Measurements from ENCODE around the gene SUGCT.
"Not testable (repeated sequence)": the region's sequence is repeated elsewhere in the genome, so short reads cannot be mapped to it uniquely, and the experiment has no call there.

SUGCT gene

GRCh38 chr7:40234046-40234445, 99.2 kb downstream of the SUGCT start:
- no peak overlapping the region for H3K9ac ChIP-seq (ENCODE audit: low read length)
- H3K36me3 ChIP-seq (ENCODE audit: control insufficient read depth, low read depth, low read length) = no peaks in the 10 kb centered on the region
- H3K27ac ChIP-seq (ENCODE audit: low read length) = no peak overlapping the region
- no peaks in the 10 kb centered on the region for H3K9me3 ChIP-seq (ENCODE audit: control insufficient read depth, low read depth, low read length)
- no peak overlapping the region for H3K4me3 ChIP-seq (ENCODE audit: low read length)
- H3K4me1 ChIP-seq (ENCODE audit: control insufficient read depth, low read depth, low read length) = peaks cover 4% of the 10 kb centered on the region
- H3K27me3 ChIP-seq (ENCODE audit: control insufficient read depth, insufficient read depth, low read length) = no peaks in the 10 kb centered on the region

DNA sequence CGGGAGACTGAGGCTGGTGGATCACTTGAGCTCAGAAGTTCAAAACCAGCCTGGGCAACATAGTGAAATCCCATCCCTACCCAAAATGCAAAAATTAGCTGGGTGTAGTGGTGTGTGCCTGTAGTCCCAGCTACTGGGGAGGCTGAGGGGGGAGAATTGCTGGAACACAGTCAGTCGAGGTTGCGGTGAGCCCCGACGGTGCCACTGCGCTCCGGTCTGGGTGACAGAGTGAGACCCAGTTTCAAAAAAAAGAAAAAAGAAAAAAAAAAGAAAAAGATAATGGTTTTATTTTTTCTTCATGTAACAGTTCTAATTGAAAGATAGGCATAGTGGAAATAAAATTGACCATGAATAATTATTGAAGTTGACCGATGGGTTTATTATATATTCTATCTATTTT, 99.9 kb downstream of the SUGCT start:
- no peaks in the 10 kb centered on the region for H3K9me3 ChIP-seq (ENCODE audit: control insufficient read depth, low read depth, low read length)
- H3K27ac ChIP-seq (ENCODE audit: low read length) = no peak overlapping the region
- no peaks in the 10 kb centered on the region for H3K36me3 ChIP-seq (ENCODE audit: control insufficient read depth, low read depth, low read length)
- peaks cover 4% of the 10 kb centered on the region for H3K4me1 ChIP-seq (ENCODE audit: control insufficient read depth, low read depth, low read length)
- no peak overlapping the region for H3K9ac ChIP-seq (ENCODE audit: low read length)
- no peak overlapping the region for H3K4me3 ChIP-seq (ENCODE audit: low read length)
- no peaks in the 10 kb centered on the region for H3K27me3 ChIP-seq (ENCODE audit: control insufficient read depth, insufficient read depth, low read length)

- Histone ChIP-seq H3K27me3 (ENCODE audit: control insufficient read depth, insufficient read depth, low read length) (no peaks in the 10 kb centered on the region), H3K4me3 (ENCODE audit: low read length) (no peak overlapping the region), H3K27ac (ENCODE audit: low read length) (no peak overlapping the region), H3K36me3 (ENCODE audit: control insufficient read depth, low read depth, low read length) (no peaks in the 10 kb centered on the region), H3K9me3 (ENCODE audit: control insufficient read depth, low read depth, low read length) (no peaks in the 10 kb centered on the region), H3K9ac (ENCODE audit: low read length) (no peak overlapping the region), H3K4me1 (ENCODE audit: control insufficient read depth, low read depth, low read length) (no peaks in the 10 kb centered on the region)
Measured at GRCh38 chr7:40237731-40238130, 102.9 kb downstream of the SUGCT start.

GRCh38 chr7:40239755-40240303, 105.0 kb downstream of the SUGCT start:
- no peaks in the 10 kb centered on the region for H3K4me1 ChIP-seq (ENCODE audit: control insufficient read depth, low read depth, low read length)
- no peak overlapping the region for H3K4me3 ChIP-seq (ENCODE audit: low read length)
- no peaks in the 10 kb centered on the region for H3K36me3 ChIP-seq (ENCODE audit: control insufficient read depth, low read depth, low read length)
- no peaks in the 10 kb centered on the region for H3K9me3 ChIP-seq (ENCODE audit: control insufficient read depth, low read depth, low read length)
- H3K27ac ChIP-seq (ENCODE audit: low read length) = no peak overlapping the region
- H3K27me3 ChIP-seq (ENCODE audit: control insufficient read depth, insufficient read depth, low read length) = no peaks in the 10 kb centered on the region
- no peak overlapping the region for H3K9ac ChIP-seq (ENCODE audit: low read length)

DNA sequence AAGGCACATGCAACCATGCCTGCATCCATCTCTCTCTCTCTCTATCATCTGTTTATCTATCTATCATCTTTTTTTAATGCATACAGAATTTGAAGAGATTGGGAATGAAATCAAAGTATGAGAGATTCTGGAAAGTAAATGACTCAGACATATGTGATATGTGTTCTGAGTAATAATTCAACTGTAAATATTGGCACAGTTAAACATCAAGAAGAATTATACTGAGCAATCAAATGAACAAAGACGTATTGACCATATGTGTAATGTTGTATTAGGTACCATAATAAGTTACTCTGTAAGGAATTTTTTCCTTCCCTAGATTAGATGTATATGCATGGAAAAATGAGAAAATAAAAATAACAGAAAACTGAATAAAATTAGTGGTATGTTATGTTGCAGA, 108.3 kb downstream of the SUGCT start:
- Histone ChIP-seq H3K4me1 (ENCODE audit: control insufficient read depth, low read depth, low read length) (no peaks in the 10 kb centered on the region), H3K9me3 (ENCODE audit: control insufficient read depth, low read depth, low read length) (no peaks in the 10 kb centered on the region), H3K4me3 (ENCODE audit: low read length) (no peak overlapping the region), H3K27me3 (ENCODE audit: control insufficient read depth, insufficient read depth, low read length) (no peaks in the 10 kb centered on the region), H3K36me3 (ENCODE audit: control insufficient read depth, low read depth, low read length) (no peaks in the 10 kb centered on the region), H3K27ac (ENCODE audit: low read length) (no peak overlapping the region), H3K9ac (ENCODE audit: low read length) (no peak overlapping the region)

DNA sequence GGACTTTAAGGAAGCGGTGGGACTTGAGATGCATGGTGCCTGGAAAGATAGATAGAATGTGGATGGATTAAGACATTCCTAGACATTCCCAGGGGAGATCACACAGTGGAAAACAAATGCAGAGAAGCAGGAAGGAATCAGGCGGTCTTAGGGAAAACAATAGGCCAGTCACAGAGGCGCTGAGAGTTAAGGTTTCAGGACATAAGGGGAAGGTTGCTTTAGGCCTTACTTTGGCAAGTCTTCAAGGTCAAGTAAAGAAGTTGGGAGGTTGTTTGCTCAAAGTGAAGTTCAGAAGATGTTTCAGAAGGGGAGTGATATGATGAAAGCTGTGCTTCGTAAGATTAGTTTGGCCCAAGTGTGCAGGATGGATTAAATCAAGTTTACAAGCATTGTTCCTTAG, 109.4 kb downstream of the SUGCT start:
- no peaks in the 10 kb centered on the region for H3K9me3 ChIP-seq (ENCODE audit: control insufficient read depth, low read depth, low read length)
- no peak overlapping the region for H3K4me3 ChIP-seq (ENCODE audit: low read length)
- no peaks in the 10 kb centered on the region for H3K27me3 ChIP-seq (ENCODE audit: control insufficient read depth, insufficient read depth, low read length)
- H3K27ac ChIP-seq (ENCODE audit: low read length) = no peak overlapping the region
- H3K4me1 ChIP-seq (ENCODE audit: control insufficient read depth, low read depth, low read length) = no peaks in the 10 kb centered on the region
- H3K9ac ChIP-seq (ENCODE audit: low read length) = no peak overlapping the region
- H3K36me3 ChIP-seq (ENCODE audit: control insufficient read depth, low read depth, low read length) = no peaks in the 10 kb centered on the region

- Histone ChIP-seq H3K27me3 (ENCODE audit: control insufficient read depth, insufficient read depth, low read length) (no peaks in the 10 kb centered on the region), H3K9me3 (ENCODE audit: control insufficient read depth, low read depth, low read length) (no peaks in the 10 kb centered on the region), H3K4me1 (ENCODE audit: control insufficient read depth, low read depth, low read length) (no peaks in the 10 kb centered on the region), H3K27ac (ENCODE audit: low read length) (no peak overlapping the region), H3K4me3 (ENCODE audit: low read length) (no peak overlapping the region), H3K9ac (ENCODE audit: low read length) (no peak overlapping the region), H3K36me3 (ENCODE audit: control insufficient read depth, low read depth, low read length) (no peaks in the 10 kb centered on the region)
Measured at GRCh38 chr7:40248681-40249080, 113.9 kb downstream of the SUGCT start.

DNA sequence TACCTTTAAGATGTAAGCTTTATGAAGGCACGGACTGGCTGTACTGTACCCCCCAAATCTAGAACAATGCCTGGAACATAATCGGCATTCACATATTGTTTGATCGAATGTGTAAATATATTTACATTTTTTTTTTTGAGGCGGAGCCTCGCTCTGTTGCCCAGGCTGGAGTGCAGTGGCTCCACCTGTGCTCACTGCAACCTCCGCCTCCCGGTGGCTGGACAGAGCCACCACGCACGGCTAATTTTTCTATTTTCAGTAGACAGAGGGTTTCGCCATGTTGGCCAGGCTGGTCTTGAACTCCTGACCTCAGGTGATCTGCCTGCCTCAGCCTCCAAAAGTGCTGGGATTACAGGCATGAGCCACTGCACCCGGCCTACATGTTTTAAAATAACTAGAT, 118.6 kb downstream of the SUGCT start:
- H3K4me3 ChIP-seq (ENCODE audit: low read length); H3K27ac ChIP-seq (ENCODE audit: low read length); H3K9ac ChIP-seq (ENCODE audit: low read length); H3K36me3 ChIP-seq (ENCODE audit: control insufficient read depth, low read depth, low read length); H3K4me1 ChIP-seq (ENCODE audit: control insufficient read depth, low read depth, low read length); H3K9me3 ChIP-seq (ENCODE audit: control insufficient read depth, low read depth, low read length); H3K27me3 ChIP-seq (ENCODE audit: control insufficient read depth, insufficient read depth, low read length): not testable (repeated sequence)

DNA sequence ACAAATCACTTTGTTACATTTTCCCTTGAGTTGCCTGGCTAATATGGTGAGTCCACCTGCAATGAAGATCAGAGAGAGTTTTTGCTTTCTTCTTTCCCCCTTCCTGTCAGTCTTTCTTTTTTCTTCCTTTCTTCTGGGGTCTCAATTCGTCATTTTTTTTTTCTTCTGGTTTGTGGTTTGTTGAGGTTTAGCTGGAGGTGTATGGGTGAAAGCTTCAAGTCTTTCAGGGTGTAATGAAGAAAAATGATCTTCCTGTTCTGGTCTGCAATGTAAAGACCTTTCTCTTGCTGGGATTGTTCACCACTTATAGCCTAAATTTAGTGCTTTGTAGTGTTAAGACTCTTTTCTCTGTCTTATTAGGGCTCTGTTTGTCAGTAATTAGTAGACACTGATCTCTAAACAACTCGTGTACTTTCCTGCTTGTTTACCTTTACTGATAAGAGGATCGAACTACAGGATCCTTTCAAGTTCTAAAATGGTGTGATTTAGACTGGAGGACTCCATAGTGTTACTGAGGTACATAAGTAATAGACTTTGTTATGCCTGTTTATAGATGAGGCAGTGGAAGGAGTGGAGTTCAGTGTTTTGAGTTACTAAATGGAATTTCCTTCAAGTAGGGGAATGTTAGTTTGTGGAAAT, 129.1 kb downstream of the SUGCT start:
- Histone ChIP-seq H3K36me3 (ENCODE audit: control insufficient read depth, low read depth, low read length) (no peaks in the 10 kb centered on the region), H3K9me3 (ENCODE audit: control insufficient read depth, low read depth, low read length) (no peaks in the 10 kb centered on the region), H3K4me1 (ENCODE audit: control insufficient read depth, low read depth, low read length) (no peaks in the 10 kb centered on the region), H3K9ac (ENCODE audit: low read length) (no peak overlapping the region), H3K27me3 (ENCODE audit: control insufficient read depth, insufficient read depth, low read length) (no peaks in the 10 kb centered on the region), H3K4me3 (ENCODE audit: low read length) (no peak overlapping the region), H3K27ac (ENCODE audit: low read length) (no peak overlapping the region)

DNA sequence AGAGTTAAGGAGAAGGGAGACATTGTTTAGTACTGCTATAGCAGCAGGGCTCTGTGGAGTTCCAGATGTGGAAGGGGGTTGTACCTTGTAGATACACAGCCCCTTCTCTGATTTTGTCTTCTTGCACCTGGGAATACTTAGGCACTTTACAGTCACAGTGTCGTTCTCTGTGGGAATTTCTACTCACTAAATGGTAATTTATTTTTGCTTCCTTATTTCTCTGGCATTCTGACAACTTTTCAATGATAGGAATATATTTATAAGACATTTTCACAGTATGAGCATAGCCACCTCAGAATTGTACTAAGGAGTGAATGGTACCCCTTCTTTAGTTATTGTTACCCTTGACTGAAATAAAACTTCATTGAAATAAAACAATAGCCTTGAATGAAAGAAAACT, 132.8 kb downstream of the SUGCT start:
- H3K9me3 ChIP-seq (ENCODE audit: control insufficient read depth, low read depth, low read length) = no peaks in the 10 kb centered on the region
- no peaks in the 10 kb centered on the region for H3K4me1 ChIP-seq (ENCODE audit: control insufficient read depth, low read depth, low read length)
- H3K27ac ChIP-seq (ENCODE audit: low read length) = no peak overlapping the region
- no peaks in the 10 kb centered on the region for H3K27me3 ChIP-seq (ENCODE audit: control insufficient read depth, insufficient read depth, low read length)
- H3K36me3 ChIP-seq (ENCODE audit: control insufficient read depth, low read depth, low read length) = no peaks in the 10 kb centered on the region
- H3K9ac ChIP-seq (ENCODE audit: low read length) = no peak overlapping the region
- H3K4me3 ChIP-seq (ENCODE audit: low read length) = no peak overlapping the region

- H3K4me3 ChIP-seq (ENCODE audit: low read length); H3K36me3 ChIP-seq (ENCODE audit: control insufficient read depth, low read depth, low read length); H3K27me3 ChIP-seq (ENCODE audit: control insufficient read depth, insufficient read depth, low read length); H3K9ac ChIP-seq (ENCODE audit: low read length); H3K4me1 ChIP-seq (ENCODE audit: control insufficient read depth, low read depth, low read length); H3K9me3 ChIP-seq (ENCODE audit: control insufficient read depth, low read depth, low read length); H3K27ac ChIP-seq (ENCODE audit: low read length): not testable (repeated sequence)
Measured at GRCh38 chr7:40268810-40269209, 134.0 kb downstream of the SUGCT start.

GRCh38 chr7:40276061-40276460, 141.3 kb downstream of the SUGCT start:
- Histone ChIP-seq H3K4me1 (ENCODE audit: control insufficient read depth, low read depth, low read length) (no peaks in the 10 kb centered on the region), H3K4me3 (ENCODE audit: low read length) (no peak overlapping the region), H3K36me3 (ENCODE audit: control insufficient read depth, low read depth, low read length) (no peaks in the 10 kb centered on the region), H3K27me3 (ENCODE audit: control insufficient read depth, insufficient read depth, low read length) (no peaks in the 10 kb centered on the region), H3K9ac (ENCODE audit: low read length) (no peak overlapping the region), H3K9me3 (ENCODE audit: control insufficient read depth, low read depth, low read length) (no peaks in the 10 kb centered on the region), H3K27ac (ENCODE audit: low read length) (no peak overlapping the region)
